ENCODE data around the gene FAR2. TPM values are rescaled to one million over a fixed set of nuclear protein-coding genes. Genes with fewer than 3 reads are reported as not detected.
A peak's percentile ranks its signal among the peaks of the same experiment; 100 is the strongest.

FAR2 gene
- total RNA-seq, 1 donor from 2014 or later: 3.9 TPM

GRCh38 chr12:29116414-29116813, 32.7 kb upstream of the FAR2 start:
- H3K4me1 Mint-ChIP-seq (ENCODE audit: low read depth, unreplicated experiment): peaks cover 4% of the 10 kb centered on the region
- Histone ChIP-seq H3K79me2 (ENCODE audit: insufficient read depth, low read length) (no peaks in the 10 kb centered on the region), H4K20me1 (ENCODE audit: insufficient read depth, low read length) (no peaks in the 10 kb centered on the region), H3K27me3 (ENCODE audit: insufficient read depth, low read length) (no peaks in the 10 kb centered on the region), H3K9me3 (ENCODE audit: insufficient read depth, low read depth, low read length) (peaks cover 3% of the 10 kb centered on the region), H3K4me2 (ENCODE audit: low read length) (no peak overlapping the region), H3K9ac (ENCODE audit: low read length) (no peak overlapping the region), H3K27ac (ENCODE audit: low read depth, low read length) (no peak overlapping the region), H3K36me3 (ENCODE audit: insufficient read depth, low read length) (no peaks in the 10 kb centered on the region), H2AFZ (ENCODE audit: low read depth, low read length) (no peak overlapping the region), H3K4me1 (ENCODE audit: insufficient read depth, low read length) (peaks cover 3% of the 10 kb centered on the region), H3K4me3 (ENCODE audit: insufficient read depth, low read depth, low read length) (no peak overlapping the region)
- no peak for FAIRE-seq
- no peaks in the 10 kb centered on the region for H3K36me3 Mint-ChIP-seq (ENCODE audit: low read depth, unreplicated experiment)
- no peak for TF ChIP-seq CTCF (IDR thresholded peaks at IDR 0.05; ENCODE audit: insufficient read depth, low read depth, low read length)
- no peak for TF ChIP-seq EZH2 (IDR thresholded peaks at IDR 0.05; ENCODE audit: insufficient read depth, low read length)
- DNase-seq (ENCODE audit: low read depth): no peak
- H3K27ac Mint-ChIP-seq (ENCODE audit: unreplicated experiment): no peak overlapping the region
- no peak overlapping the region for H3K4me3 Mint-ChIP-seq (ENCODE audit: unreplicated experiment)
- H3K27me3 Mint-ChIP-seq (ENCODE audit: low read depth, unreplicated experiment): no peaks in the 10 kb centered on the region
- H3K9me3 Mint-ChIP-seq (ENCODE audit: unreplicated experiment): peaks cover 2% of the 10 kb centered on the region

- Mint-ChIP-seq H3K4me1 (ENCODE audit: low read depth, unreplicated experiment) (peaks cover 6% of the 10 kb centered on the region), H3K36me3 (ENCODE audit: low read depth, unreplicated experiment) (no peaks in the 10 kb centered on the region), H3K27me3 (ENCODE audit: low read depth, unreplicated experiment) (no peaks in the 10 kb centered on the region), H3K27ac (ENCODE audit: unreplicated experiment) (no peak overlapping the region), H3K4me3 (ENCODE audit: unreplicated experiment) (no peak overlapping the region), H3K9me3 (ENCODE audit: unreplicated experiment) (no peaks in the 10 kb centered on the region)
- H3K9me3 ChIP-seq (ENCODE audit: insufficient read depth, low read depth, low read length): no peaks in the 10 kb centered on the region
- H4K20me1 ChIP-seq (ENCODE audit: insufficient read depth, low read length): no peaks in the 10 kb centered on the region
- no peak overlapping the region for H3K4me3 ChIP-seq (ENCODE audit: insufficient read depth, low read depth, low read length)
- DNase-seq (ENCODE audit: low read depth) (no peak), FAIRE-seq (no peak)
- TF ChIP-seq EZH2 (IDR thresholded peaks at IDR 0.05; ENCODE audit: insufficient read depth, low read length) (no peak), CTCF (IDR thresholded peaks at IDR 0.05; ENCODE audit: insufficient read depth, low read depth, low read length) (no peak)
- H3K9ac ChIP-seq (ENCODE audit: low read length): no peak overlapping the region
- H3K27me3 ChIP-seq (ENCODE audit: insufficient read depth, low read length): no peaks in the 10 kb centered on the region
- H2AFZ ChIP-seq (ENCODE audit: low read depth, low read length): no peak overlapping the region
- H3K4me1 ChIP-seq (ENCODE audit: insufficient read depth, low read length): peaks cover 6% of the 10 kb centered on the region
- H3K79me2 ChIP-seq (ENCODE audit: insufficient read depth, low read length): no peaks in the 10 kb centered on the region
- H3K36me3 ChIP-seq (ENCODE audit: insufficient read depth, low read length): no peaks in the 10 kb centered on the region
- no peak overlapping the region for H3K27ac ChIP-seq (ENCODE audit: low read depth, low read length)
- H3K4me2 ChIP-seq (ENCODE audit: low read length): no peak overlapping the region
Observed at GRCh38 chr12:29131539-29131938, 17.5 kb upstream of the FAR2 start.

GRCh38 chr12:29132316-29132715, 16.8 kb upstream of the FAR2 start:
- H3K4me3 ChIP-seq (ENCODE audit: insufficient read depth, low read depth, low read length): no peak overlapping the region
- no peak overlapping the region for H3K27ac Mint-ChIP-seq (ENCODE audit: unreplicated experiment)
- H3K36me3 Mint-ChIP-seq (ENCODE audit: low read depth, unreplicated experiment): no peaks in the 10 kb centered on the region
- H3K36me3 ChIP-seq (ENCODE audit: insufficient read depth, low read length): no peaks in the 10 kb centered on the region
- H3K4me3 Mint-ChIP-seq (ENCODE audit: unreplicated experiment): no peak overlapping the region
- no peaks in the 10 kb centered on the region for H4K20me1 ChIP-seq (ENCODE audit: insufficient read depth, low read length)
- H3K4me1 ChIP-seq (ENCODE audit: insufficient read depth, low read length): peaks cover 6% of the 10 kb centered on the region
- FAIRE-seq: no peak
- peaks cover 3% of the 10 kb centered on the region for H3K9me3 Mint-ChIP-seq (ENCODE audit: unreplicated experiment)
- H3K4me2 ChIP-seq (ENCODE audit: low read length): no peak overlapping the region
- no peak overlapping the region for H2AFZ ChIP-seq (ENCODE audit: low read depth, low read length)
- no peak overlapping the region for H3K9ac ChIP-seq (ENCODE audit: low read length)
- no peaks in the 10 kb centered on the region for H3K27me3 ChIP-seq (ENCODE audit: insufficient read depth, low read length)
- DNase-seq (ENCODE audit: low read depth): no peak
- peak overlapping the region; percentile 10 for H3K27ac ChIP-seq (ENCODE audit: low read depth, low read length)
- no peaks in the 10 kb centered on the region for H3K9me3 ChIP-seq (ENCODE audit: insufficient read depth, low read depth, low read length)
- H3K27me3 Mint-ChIP-seq (ENCODE audit: low read depth, unreplicated experiment): no peaks in the 10 kb centered on the region
- peaks cover 6% of the 10 kb centered on the region for H3K4me1 Mint-ChIP-seq (ENCODE audit: low read depth, unreplicated experiment)
- H3K79me2 ChIP-seq (ENCODE audit: insufficient read depth, low read length): no peaks in the 10 kb centered on the region
- no peak for TF ChIP-seq CTCF (IDR thresholded peaks at IDR 0.05; ENCODE audit: insufficient read depth, low read depth, low read length)
- TF ChIP-seq EZH2 (IDR thresholded peaks at IDR 0.05; ENCODE audit: insufficient read depth, low read length): no peak
